GM12872 (cell line): Measurements from ENCODE around the gene DNAJC27.

Source experiments
- CTCF ChIP-seq: IDR thresholded peaks from 3 replicates; pipeline ENCODE4 v1.5.1; 2011; ENCODE audit warnings: low read depth, mild to moderate bottlenecking, low read length, moderate library complexity; ENCODE audit not compliant: insufficient read depth

The DNAJC27 gene

GRCh38 chr2:24912986-24913385 lies 58.8 kb downstream of the DNAJC27 start:
- no peak for TF ChIP-seq CTCF

- no peak for TF ChIP-seq CTCF
These were observed 59.2 kb downstream of the DNAJC27 start for GRCh38 chr2:24912523-24912922.

GRCh38 chr2:24910245-24910644 lies 61.5 kb downstream of the DNAJC27 start:
- no peak for TF ChIP-seq CTCF

GRCh38 chr2:24909555-24910177 lies 62.1 kb downstream of the DNAJC27 start:
- no peak for TF ChIP-seq CTCF

- no peak for TF ChIP-seq CTCF
These were observed 63.3 kb downstream of the DNAJC27 start for GRCh38 chr2:24908461-24908901.

GRCh38 chr2:24907116-24907515 lies 64.6 kb downstream of the DNAJC27 start:
- no peak for TF ChIP-seq CTCF

- TF ChIP-seq CTCF, result no peak
These were observed 65.3 kb downstream of the DNAJC27 start for GRCh38 chr2:24906466-24906865.
